IgD-negative memory B cell (primary cell): ENCODE measurements around the gene GDPD5. TPM values are rescaled to one million over a fixed set of nuclear protein-coding genes. Genes with fewer than 3 reads are reported as not detected.

ENCODE experiments used
- H3K27ac Mint-ChIP-seq, 3 donors: one replicate each; pipeline ENCODE4 v1.8.0; 2020 to 2022; ENCODE audit warnings: mild to moderate bottlenecking in 3 of 3, mixed read lengths in 3 of 3, moderate library complexity in 1 of 3
- H3K27me3 Mint-ChIP-seq: one replicate; pipeline ENCODE4 v1.8.0; 2021; ENCODE audit warnings: mixed read lengths
- H3K36me3 Mint-ChIP-seq: one replicate; pipeline ENCODE4 v1.8.0; 2020; ENCODE audit warnings: mild to moderate bottlenecking, mixed read lengths
- H3K4me1 Mint-ChIP-seq, 3 donors: one replicate each; pipeline ENCODE4 v1.8.0; 2020 to 2022; ENCODE audit warnings: mixed read lengths in 3 of 3, mild to moderate bottlenecking in 1 of 3
- H3K4me3 Mint-ChIP-seq, 4 donors: one replicate each; pipeline ENCODE4 v1.8.0; 2020 to 2022; ENCODE audit warnings: mild to moderate bottlenecking in 4 of 4, mixed read lengths in 4 of 4, moderate library complexity in 3 of 4
- H3K9me3 Mint-ChIP-seq, 3 donors: one replicate each; pipeline ENCODE4 v1.8.0; 2020 to 2021; ENCODE audit warnings: mixed read lengths in 3 of 3, mild to moderate bottlenecking in 1 of 3
- polyA plus RNA-seq: library from polyadenylated mRNA; unstranded; fragments of 300-500 nt; fragmentation: Illumina TruSeq; gene quantifications from one replicate; pipeline ENCODE4 v1.2.3, GENCODE V29; 2021

Gene GDPD5
- polyA plus RNA-seq, 1 donor from 2014 or later: 27.8 TPM

GRCh38 chr11:75386942-75387630, 138.7 kb downstream of the GDPD5 start:
- Mint-ChIP-seq H3K27me3 (peaks cover 8% of the 10 kb centered on the region), H3K9me3 (no peaks in the 10 kb centered on the region), H3K36me3 (no peaks in the 10 kb centered on the region), H3K27ac (no peak overlapping the region), H3K4me1 (peaks cover 2 to 7% (median 3%) of the 10 kb centered on the region in 3 donors), H3K4me3 (no peak overlapping the region)

Other genes starting within 250 kb of the GDPD5 start
- gene ARRB1, start 174.3 kb downstream of the GDPD5 start, polyA plus RNA-seq: 3.0 TPM
- gene RPS3, start 126.4 kb downstream of the GDPD5 start, polyA plus RNA-seq: 4,911 TPM
- 0.48 TPM for gene KLHL35, start 92.7 kb downstream of the GDPD5 start, polyA plus RNA-seq
- 1.8 TPM for gene SERPINH1, start 36.3 kb upstream of the GDPD5 start, polyA plus RNA-seq
- 0.53 TPM for gene MAP6, start 143.1 kb upstream of the GDPD5 start, polyA plus RNA-seq
- not detected for gene MOGAT2, start 191.9 kb upstream of the GDPD5 start, polyA plus RNA-seq
- 21.9 TPM for gene DGAT2, start 242.8 kb upstream of the GDPD5 start, polyA plus RNA-seq